Measurements from ENCODE around the gene LRRFIP2. TPM values are rescaled to one million over a fixed set of nuclear protein-coding genes. Genes with fewer than 3 reads are reported as not detected.

LRRFIP2 gene
- total RNA-seq, 2 experiments from 2014 or later: 13.3 to 15.3 TPM

DNA sequence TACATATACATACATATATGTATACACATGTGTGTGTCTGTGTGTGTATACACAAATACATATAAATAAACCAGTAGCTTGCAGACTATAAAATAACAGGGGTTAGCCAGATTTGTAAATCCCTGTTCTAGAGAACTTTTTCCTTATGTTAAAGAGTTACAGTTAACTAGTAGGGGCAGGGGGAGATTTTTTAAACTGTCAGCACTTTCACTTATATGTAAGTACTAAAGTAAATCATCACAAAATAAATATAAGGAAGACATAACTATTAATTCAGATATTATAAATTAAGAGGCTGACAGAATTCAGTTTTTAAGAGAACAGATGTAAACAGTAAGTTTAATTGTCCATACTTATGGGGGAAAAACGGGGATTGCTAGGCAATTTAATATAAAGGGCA is 74.0 kb downstream of the LRRFIP2 start:
- no peak for DNase-seq
- Mint-ChIP-seq H3K4me3 (no peak overlapping the region), H3K27me3 (ENCODE audit: low read depth) (no peaks in the 10 kb centered on the region), H3K9me3 (no peaks in the 10 kb centered on the region), H3K4me1 (ENCODE audit: low read depth) (no peaks in the 10 kb centered on the region), H3K36me3 (ENCODE audit: low read depth) (peaks cover 1% of the 10 kb centered on the region), H3K27ac (no peak overlapping the region)
- intact Hi-C loops (cut with micrococcal nuclease): no loop called here
- CTCF ChIA-PET: interaction anchor here (1.1 kb wide), 1 partner anchor 33 kb away, joined by 4 read pairs; no protein-coding TSS in a partner anchor

DNA sequence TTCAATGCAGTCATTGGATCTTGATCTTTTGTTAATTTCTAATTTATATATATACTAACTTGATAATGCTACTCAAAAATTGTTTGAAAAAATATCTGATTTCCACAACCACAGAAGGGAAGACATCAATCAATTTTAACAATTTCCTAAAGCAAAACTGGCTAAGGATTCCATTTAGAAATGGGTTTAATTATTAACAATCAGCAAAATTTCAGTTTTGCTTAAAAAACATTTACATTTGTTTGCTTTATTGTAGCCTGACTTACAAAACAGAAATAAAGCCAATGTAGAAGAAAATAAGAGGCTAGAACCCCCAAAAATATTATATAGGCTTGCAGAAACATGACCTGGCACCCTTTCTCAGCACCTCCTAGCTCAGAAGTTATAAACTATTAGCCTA is 74.9 kb downstream of the LRRFIP2 start:
- Mint-ChIP-seq H3K27ac (no peak overlapping the region), H3K36me3 (ENCODE audit: low read depth) (peaks cover 1% of the 10 kb centered on the region), H3K27me3 (ENCODE audit: low read depth) (no peaks in the 10 kb centered on the region), H3K4me1 (ENCODE audit: low read depth) (no peaks in the 10 kb centered on the region), H3K9me3 (no peaks in the 10 kb centered on the region), H3K4me3 (no peak overlapping the region)
- CTCF ChIA-PET: interaction anchor here (0.6 kb wide), 1 partner anchor 18 kb away, joined by 3 read pairs; no protein-coding TSS in a partner anchor
- DNase-seq: no peak
- intact Hi-C loops (cut with micrococcal nuclease): no loop called here

DNA sequence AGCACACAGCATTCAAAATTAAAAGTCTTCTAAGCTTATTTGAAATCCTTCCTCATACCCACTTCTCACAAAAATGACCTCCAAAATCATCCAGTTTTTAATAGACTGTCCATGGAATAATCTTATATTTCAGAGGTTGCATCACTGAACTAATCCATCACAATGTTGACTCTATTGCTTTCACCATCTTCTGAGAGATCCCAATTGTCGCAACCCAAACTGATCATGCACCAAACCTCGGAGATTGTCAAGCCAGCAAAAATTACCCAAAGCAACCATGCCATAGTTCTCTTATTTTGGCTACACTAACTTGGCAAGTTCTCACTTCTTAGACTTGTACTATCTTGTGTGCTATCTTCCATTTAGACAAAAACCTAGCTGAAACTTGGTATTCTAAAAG is 75.5 kb downstream of the LRRFIP2 start:
- Mint-ChIP-seq H3K27me3 (ENCODE audit: low read depth) (no peaks in the 10 kb centered on the region), H3K9me3 (no peaks in the 10 kb centered on the region), H3K4me1 (ENCODE audit: low read depth) (no peaks in the 10 kb centered on the region), H3K27ac (no peak overlapping the region), H3K4me3 (no peak overlapping the region), H3K36me3 (ENCODE audit: low read depth) (peaks cover 2% of the 10 kb centered on the region)
- CTCF ChIA-PET: no interaction called here
- DNase-seq: no peak
- intact Hi-C loops (cut with micrococcal nuclease): no loop called here

DNA sequence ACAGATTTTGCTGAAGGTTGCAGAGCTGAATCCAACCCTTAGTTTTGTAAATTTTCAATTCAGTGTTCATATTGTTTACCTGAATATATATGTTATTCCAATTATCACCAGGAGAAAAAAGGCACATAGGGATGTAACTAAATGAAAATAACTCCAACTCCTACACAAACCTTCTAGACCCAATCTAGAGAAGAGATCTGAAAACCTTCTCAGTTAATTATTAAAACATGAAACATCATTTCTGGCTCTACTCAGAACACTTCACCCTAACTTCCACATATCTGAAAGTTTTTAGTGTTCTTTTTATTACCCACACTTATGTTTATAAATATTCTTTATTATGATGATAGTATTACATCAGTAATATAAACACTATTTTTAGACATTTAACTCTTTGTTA is 76.6 kb downstream of the LRRFIP2 start:
- Mint-ChIP-seq H3K36me3 (ENCODE audit: low read depth) (peaks cover 8% of the 10 kb centered on the region), H3K27me3 (ENCODE audit: low read depth) (no peaks in the 10 kb centered on the region), H3K4me3 (no peak overlapping the region), H3K9me3 (no peaks in the 10 kb centered on the region), H3K4me1 (ENCODE audit: low read depth) (no peaks in the 10 kb centered on the region), H3K27ac (no peak overlapping the region)
- intact Hi-C loops (cut with micrococcal nuclease): no loop called here
- DNase-seq: no peak
- CTCF ChIA-PET: no interaction called here

DNA sequence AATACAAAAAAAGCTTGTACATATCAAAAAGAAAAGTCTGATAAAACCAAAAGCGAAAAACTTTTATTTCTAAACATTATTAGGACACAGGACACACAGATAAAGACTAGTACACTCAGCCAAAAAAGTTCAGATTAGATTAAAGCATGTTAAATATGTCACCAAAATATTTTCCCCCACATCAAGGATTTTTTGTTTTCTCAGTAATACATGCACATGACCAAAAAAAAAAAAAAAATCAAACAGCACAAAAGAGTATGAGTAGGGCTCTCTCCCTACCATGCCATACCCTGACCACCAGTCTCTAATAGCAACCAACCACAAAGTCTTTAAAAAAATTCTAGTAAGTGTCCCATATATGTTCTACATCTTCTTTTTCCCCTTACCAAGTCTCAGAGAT is 77.4 kb downstream of the LRRFIP2 start:
- Mint-ChIP-seq H3K4me3 (no peak overlapping the region), H3K36me3 (ENCODE audit: low read depth) (peaks cover 8% of the 10 kb centered on the region), H3K9me3 (no peaks in the 10 kb centered on the region), H3K27ac (no peak overlapping the region), H3K27me3 (ENCODE audit: low read depth) (no peaks in the 10 kb centered on the region), H3K4me1 (ENCODE audit: low read depth) (no peaks in the 10 kb centered on the region)
- CTCF ChIA-PET: no interaction called here
- no peak for DNase-seq
- intact Hi-C loops (cut with micrococcal nuclease): no loop called here

DNA sequence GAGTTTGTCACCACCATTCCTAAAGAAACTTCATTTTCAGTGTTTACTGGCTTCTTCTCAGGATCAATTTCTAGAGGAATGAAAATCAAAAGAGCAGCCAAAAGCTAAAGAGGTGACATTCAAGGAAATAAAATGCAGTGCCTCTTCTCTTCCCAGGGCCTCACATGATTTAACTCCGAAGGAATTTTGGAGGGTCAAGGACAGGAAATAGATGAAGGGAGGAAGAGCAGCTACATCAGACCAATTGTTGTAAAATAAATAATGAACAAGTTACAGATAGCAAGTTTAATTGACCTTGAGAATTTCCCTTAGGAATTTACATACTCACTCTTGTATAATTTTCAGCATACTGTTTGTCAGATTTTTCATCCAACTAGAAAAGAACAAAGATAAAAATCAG is 78.1 kb downstream of the LRRFIP2 start:
- CTCF ChIA-PET: no interaction called here

DNA sequence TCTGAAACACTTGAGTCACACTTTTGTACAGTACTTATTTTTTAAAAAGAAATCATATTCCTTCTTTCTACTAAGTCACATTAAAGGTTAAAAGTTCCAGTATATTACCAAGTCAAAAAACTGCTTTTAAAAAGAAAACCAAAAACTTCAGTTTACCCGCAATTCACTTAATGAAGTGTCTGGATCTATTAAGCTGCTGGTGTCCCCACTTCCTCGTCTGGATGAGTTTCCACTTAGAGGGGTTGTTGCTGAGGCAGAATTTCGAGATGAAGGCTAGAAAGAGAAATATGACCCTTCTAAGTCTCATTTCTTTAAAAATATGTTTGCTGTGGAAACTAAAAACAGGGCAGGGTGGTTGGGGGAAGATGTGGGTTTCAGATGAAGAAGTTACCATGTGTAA is 79.7 kb downstream of the LRRFIP2 start:
- intact Hi-C loops (cut with micrococcal nuclease): no loop called here
- H3K27ac Mint-ChIP-seq: no peak overlapping the region
- no peak overlapping the region for H3K4me3 Mint-ChIP-seq
- H3K27me3 Mint-ChIP-seq (ENCODE audit: low read depth): no peaks in the 10 kb centered on the region
- DNase-seq: no peak
- peaks cover 12% of the 10 kb centered on the region for H3K36me3 Mint-ChIP-seq (ENCODE audit: low read depth)
- no peaks in the 10 kb centered on the region for H3K4me1 Mint-ChIP-seq (ENCODE audit: low read depth)
- CTCF ChIA-PET: no interaction called here
- no peaks in the 10 kb centered on the region for H3K9me3 Mint-ChIP-seq

More for the DNA sequence above, 78.1 kb downstream of the LRRFIP2 start:
- Mint-ChIP-seq H3K27ac (no peak overlapping the region), H3K36me3 (ENCODE audit: low read depth) (peaks cover 8% of the 10 kb centered on the region), H3K4me1 (ENCODE audit: low read depth) (no peaks in the 10 kb centered on the region), H3K27me3 (ENCODE audit: low read depth) (no peaks in the 10 kb centered on the region), H3K4me3 (no peak overlapping the region), H3K9me3 (no peaks in the 10 kb centered on the region)
- intact Hi-C loops (cut with micrococcal nuclease): no loop called here
- no peak for DNase-seq

DNA sequence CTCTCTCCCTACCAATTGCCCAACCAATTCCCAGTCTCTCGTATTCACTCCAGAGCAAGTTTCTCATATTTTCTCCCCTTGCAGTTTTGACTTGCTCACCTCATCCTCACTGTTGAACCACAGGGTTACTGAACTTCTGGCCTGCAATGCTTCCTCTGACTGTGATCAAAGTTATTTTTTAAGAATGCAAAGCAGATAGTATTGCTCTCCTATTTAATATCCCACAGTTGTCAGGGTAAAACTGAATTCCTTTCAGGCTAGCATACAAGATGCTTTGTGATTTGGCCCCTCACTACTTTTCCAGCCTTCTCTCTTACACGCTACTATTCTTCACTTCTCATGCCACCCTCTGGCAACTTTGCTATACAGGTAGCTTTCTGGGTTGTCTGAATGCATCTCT is 80.9 kb downstream of the LRRFIP2 start:
- Mint-ChIP-seq H3K27ac (no peak overlapping the region), H3K36me3 (ENCODE audit: low read depth) (peaks cover 12% of the 10 kb centered on the region), H3K9me3 (no peaks in the 10 kb centered on the region), H3K4me1 (ENCODE audit: low read depth) (no peaks in the 10 kb centered on the region), H3K4me3 (no peak overlapping the region), H3K27me3 (ENCODE audit: low read depth) (no peaks in the 10 kb centered on the region)
- intact Hi-C loops (cut with micrococcal nuclease): no loop called here
- CTCF ChIA-PET: no interaction called here
- no peak for DNase-seq

DNA sequence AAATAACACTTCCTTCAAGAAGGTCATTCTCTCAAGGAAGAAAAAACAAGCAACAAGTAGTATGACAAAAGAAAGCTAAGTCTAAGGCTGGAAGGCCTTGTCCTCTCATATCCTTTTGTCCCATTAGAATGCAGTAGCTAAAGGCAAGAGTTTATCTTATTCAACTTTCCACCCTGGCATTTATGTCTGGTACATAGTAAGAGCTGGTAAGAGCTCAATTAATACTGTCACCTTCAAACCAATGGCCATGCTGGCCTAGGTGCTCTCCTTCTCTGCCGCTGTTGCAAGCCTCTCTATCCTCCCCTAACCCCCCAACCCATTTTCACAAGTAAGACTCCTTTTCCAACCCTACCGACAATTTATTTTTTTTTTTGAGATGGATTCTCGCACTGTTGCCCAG is 81.9 kb downstream of the LRRFIP2 start:
- Mint-ChIP-seq H3K4me3 (no peak overlapping the region), H3K9me3 (no peaks in the 10 kb centered on the region), H3K27ac (no peak overlapping the region), H3K36me3 (ENCODE audit: low read depth) (peaks cover 12% of the 10 kb centered on the region), H3K4me1 (ENCODE audit: low read depth) (no peaks in the 10 kb centered on the region), H3K27me3 (ENCODE audit: low read depth) (no peaks in the 10 kb centered on the region)
- DNase-seq: no peak
- intact Hi-C loops (cut with micrococcal nuclease): no loop called here
- CTCF ChIA-PET: no interaction called here

DNA sequence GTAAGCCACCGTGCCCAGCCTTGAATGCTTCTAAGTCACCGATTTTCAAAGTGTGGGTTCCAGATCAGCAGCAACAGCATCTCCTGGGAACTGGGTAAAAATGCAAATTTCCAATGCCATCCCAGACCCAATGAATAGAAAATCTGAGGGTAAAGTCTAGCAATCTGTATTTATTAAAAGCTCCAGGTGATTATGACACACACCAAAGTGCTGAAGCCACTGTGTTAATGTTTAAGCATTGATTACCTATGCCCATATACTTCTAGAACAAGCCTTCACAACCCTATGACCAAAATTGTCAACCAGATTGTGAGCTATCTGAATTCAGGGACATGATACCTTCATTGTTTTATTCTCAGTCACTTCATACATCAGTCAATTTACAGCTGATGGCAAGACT is 86.5 kb downstream of the LRRFIP2 start:
- CTCF ChIA-PET: no interaction called here

DNA sequence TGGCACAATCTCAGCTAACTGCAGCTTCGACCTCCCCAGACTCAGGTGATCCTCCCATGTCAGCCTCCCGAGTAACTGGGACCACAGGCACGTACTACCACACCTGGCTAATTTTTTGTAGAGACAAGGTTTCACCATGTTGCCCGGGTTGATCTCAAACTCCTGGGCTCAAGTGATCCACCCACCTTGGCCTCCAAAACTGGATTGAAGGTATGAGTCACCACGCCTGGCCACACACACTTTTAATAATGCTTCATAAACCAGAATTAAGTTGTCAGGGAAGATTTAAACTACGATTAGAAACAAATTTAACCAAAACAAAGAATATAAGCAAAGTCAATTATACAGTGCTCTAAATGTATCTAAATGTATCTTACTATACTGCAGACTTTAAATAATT is 87.5 kb downstream of the LRRFIP2 start:
- Mint-ChIP-seq H3K4me1 (ENCODE audit: low read depth) (no peaks in the 10 kb centered on the region), H3K9me3 (no peaks in the 10 kb centered on the region), H3K36me3 (ENCODE audit: low read depth) (peaks cover 4% of the 10 kb centered on the region), H3K27ac (no peak overlapping the region), H3K27me3 (ENCODE audit: low read depth) (no peaks in the 10 kb centered on the region), H3K4me3 (no peak overlapping the region)
- CTCF ChIA-PET: interaction anchor here (0.6 kb wide), 1 partner anchor 61 kb away, joined by 3 read pairs; no protein-coding TSS in a partner anchor
- intact Hi-C loops (cut with micrococcal nuclease): no loop called here
- no peak for DNase-seq

More for the DNA sequence above, 86.5 kb downstream of the LRRFIP2 start:
- H3K27ac Mint-ChIP-seq: no peak overlapping the region
- H3K9me3 Mint-ChIP-seq: no peaks in the 10 kb centered on the region
- no peak overlapping the region for H3K4me3 Mint-ChIP-seq
- no peaks in the 10 kb centered on the region for H3K27me3 Mint-ChIP-seq (ENCODE audit: low read depth)
- H3K4me1 Mint-ChIP-seq (ENCODE audit: low read depth): no peaks in the 10 kb centered on the region
- H3K36me3 Mint-ChIP-seq (ENCODE audit: low read depth): peaks cover 4% of the 10 kb centered on the region
- DNase-seq: no peak
- intact Hi-C loops (cut with micrococcal nuclease): no loop called here

DNA sequence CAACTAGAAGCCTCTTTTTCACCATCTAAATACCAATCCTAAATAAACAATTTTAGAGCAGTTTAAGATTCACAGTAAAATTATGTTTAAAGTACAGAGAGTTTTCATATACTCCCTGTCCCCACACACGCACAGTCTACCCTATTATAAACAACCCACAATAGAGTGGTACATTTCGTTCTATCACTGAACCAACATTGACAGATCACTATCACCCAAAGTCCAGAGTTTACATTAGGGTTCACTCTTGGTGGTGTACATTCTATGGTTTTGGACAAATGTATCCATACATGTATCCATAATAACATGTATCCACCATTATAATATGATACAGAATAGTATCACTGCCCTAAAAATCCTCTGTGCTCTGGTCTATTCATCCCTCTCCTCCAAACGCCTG is 92.1 kb downstream of the LRRFIP2 start:
- no peaks in the 10 kb centered on the region for H3K4me1 Mint-ChIP-seq (ENCODE audit: low read depth)
- no peaks in the 10 kb centered on the region for H3K9me3 Mint-ChIP-seq
- DNase-seq: no peak
- peaks cover 3% of the 10 kb centered on the region for H3K36me3 Mint-ChIP-seq (ENCODE audit: low read depth)
- H3K27me3 Mint-ChIP-seq (ENCODE audit: low read depth): no peaks in the 10 kb centered on the region
- intact Hi-C loops (cut with micrococcal nuclease): no loop called here
- CTCF ChIA-PET: interaction anchor here (0.6 to 0.7 kb wide), 2 partner anchors 18 to 91 kb away, joined by 3 read pairs; no protein-coding TSS in a partner anchor
- no peak overlapping the region for H3K4me3 Mint-ChIP-seq
- no peak overlapping the region for H3K27ac Mint-ChIP-seq

DNA sequence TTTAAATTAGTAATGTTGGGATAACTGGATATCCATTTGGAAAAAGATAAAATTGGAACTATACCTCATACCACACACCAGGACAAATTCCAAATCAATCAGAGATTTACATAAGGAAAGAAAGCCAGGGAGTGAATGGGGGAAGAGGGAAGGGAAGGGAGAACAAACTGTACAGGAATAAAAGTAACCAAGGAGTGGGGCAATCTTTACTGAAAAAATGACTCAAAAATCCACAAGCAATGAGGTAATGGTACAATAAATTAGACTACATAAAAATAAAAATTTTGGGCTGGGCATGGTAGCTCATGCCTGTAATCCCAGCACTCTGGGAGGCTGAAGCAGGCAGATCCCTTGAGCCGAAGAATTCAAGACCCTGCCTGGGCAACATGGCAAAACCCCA is 98.4 kb downstream of the LRRFIP2 start:
- no peak for DNase-seq
- Mint-ChIP-seq H3K36me3 (ENCODE audit: low read depth) (peaks cover 17% of the 10 kb centered on the region), H3K27ac (no peak overlapping the region), H3K27me3 (ENCODE audit: low read depth) (no peaks in the 10 kb centered on the region), H3K4me1 (ENCODE audit: low read depth) (peaks cover 11% of the 10 kb centered on the region), H3K9me3 (no peaks in the 10 kb centered on the region), H3K4me3 (no peak overlapping the region)
- CTCF ChIA-PET: no interaction called here
- intact Hi-C loops (cut with micrococcal nuclease): no loop called here

DNA sequence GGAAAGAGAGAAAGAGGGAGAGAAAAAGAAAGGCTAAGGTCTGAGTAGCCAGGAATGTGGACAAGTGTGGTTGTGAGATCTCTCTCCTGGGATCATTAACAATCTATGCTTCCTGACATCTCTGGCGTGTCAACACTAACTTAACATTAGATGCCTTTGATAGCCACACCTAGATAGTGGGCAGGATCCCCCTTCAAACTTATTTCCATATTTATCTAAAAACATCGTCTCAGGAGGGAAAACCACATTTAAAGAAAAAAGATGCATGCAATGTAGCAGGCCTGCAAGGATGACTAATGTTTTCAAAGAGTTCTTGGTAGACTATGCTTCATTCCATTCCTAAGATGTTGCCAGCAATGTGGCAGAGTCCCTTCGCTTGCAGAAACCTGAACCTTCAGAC is 100.2 kb downstream of the LRRFIP2 start:
- DNase-seq: no peak
- no peak overlapping the region for H3K27ac Mint-ChIP-seq
- no peaks in the 10 kb centered on the region for H3K9me3 Mint-ChIP-seq
- no peaks in the 10 kb centered on the region for H3K27me3 Mint-ChIP-seq (ENCODE audit: low read depth)
- no peak overlapping the region for H3K4me3 Mint-ChIP-seq
- peaks cover 11% of the 10 kb centered on the region for H3K4me1 Mint-ChIP-seq (ENCODE audit: low read depth)
- H3K36me3 Mint-ChIP-seq (ENCODE audit: low read depth): peaks cover 18% of the 10 kb centered on the region
- CTCF ChIA-PET: no interaction called here
- intact Hi-C loops (cut with micrococcal nuclease): no loop called here
